NCI-H226 (cell line): Measurements from ENCODE around the gene STEAP1B.
A peak's percentile ranks its signal among the peaks of the same experiment; 100 is the strongest.
"Not testable (repeated sequence)": the region's sequence is repeated elsewhere in the genome, so short reads cannot be mapped to it uniquely, and the experiment has no call there.

Source experiments
- DNase-seq: peaks from one replicate; pipeline ENCODE4 v3.0.0-alpha.2; 2015

STEAP1B gene

GRCh38 chr7:22499888-22500689 is at the start of gene STEAP1B:
Gene STEAP1B, minus strand, starts transcription at chr7:22500188. Its CDS starts 5,333 bp downstream, at chr7:22494855.
- DNase-seq: peak; percentile 76

DNA sequence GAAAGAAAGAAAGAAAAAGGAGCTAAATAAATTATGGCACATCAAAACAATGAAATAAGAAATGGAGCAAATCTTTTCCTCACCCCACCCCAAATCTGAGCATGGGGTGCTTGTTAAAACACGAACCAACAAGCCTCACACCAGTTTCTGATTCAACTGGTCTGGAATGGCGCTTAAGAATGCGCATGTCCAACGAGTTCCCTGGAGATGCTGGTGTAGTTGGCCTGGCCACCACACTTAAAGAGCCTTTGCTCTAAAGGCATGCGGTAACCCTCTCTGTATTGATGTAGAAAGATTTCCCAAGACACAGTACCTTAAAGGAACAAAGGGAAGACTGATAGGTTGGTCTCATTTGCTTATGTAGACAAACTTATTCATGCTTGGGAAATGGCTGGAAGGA is 49.1 kb upstream of the STEAP1B start:
- DNase-seq: peak; percentile 1

GRCh38 chr7:22548313-22548712 is 48.3 kb upstream of the STEAP1B start:
- no peak for DNase-seq

- no peak for DNase-seq
These were observed 46.8 kb upstream of the STEAP1B start for GRCh38 chr7:22546769-22547168.

- DNase-seq: no peak
These were observed 45.5 kb upstream of the STEAP1B start for GRCh38 chr7:22545529-22545928.

GRCh38 chr7:22544245-22544644 is 44.3 kb upstream of the STEAP1B start:
- no peak for DNase-seq

DNA sequence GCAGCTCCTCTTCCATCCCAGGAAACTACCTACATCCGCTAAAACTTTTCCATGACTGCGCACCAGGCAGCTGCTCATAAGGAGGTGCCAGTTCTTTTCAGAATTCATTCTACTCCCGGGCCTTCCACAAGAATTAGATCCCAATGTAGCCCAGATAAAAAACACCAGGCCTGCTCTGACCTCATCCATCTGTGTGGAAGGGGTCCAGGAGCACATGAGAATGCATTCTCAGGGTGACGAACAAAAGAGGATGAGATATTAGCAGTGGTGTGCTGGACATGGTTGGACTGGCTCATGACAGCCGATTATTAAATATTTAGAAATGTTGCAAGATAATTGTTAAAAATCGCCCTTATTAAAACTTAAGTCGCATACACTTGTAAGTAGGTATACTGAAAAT is 43.2 kb upstream of the STEAP1B start:
- DNase-seq: no peak

DNA sequence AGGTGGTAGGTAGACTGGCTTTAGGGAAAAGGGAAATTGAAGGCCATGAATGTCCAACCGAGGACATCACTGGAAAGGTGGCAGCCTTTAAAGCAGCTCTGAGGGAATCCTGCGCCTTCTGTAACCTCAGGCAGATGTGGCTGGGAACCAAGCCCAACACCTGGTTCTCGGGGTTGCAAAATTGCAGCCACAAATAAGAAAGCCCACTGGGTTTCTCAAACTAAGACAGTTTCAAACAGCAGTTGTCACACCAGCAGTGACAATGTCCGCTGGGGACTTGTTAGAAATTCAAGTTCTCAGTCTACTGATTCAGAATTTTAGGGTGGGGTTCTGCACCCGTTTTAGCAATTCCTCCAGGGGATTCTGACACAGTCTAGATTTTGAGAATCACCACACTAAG is 42.7 kb upstream of the STEAP1B start:
- no peak for DNase-seq

GRCh38 chr7:22542254-22542653 is 42.3 kb upstream of the STEAP1B start:
- no peak for DNase-seq

DNA sequence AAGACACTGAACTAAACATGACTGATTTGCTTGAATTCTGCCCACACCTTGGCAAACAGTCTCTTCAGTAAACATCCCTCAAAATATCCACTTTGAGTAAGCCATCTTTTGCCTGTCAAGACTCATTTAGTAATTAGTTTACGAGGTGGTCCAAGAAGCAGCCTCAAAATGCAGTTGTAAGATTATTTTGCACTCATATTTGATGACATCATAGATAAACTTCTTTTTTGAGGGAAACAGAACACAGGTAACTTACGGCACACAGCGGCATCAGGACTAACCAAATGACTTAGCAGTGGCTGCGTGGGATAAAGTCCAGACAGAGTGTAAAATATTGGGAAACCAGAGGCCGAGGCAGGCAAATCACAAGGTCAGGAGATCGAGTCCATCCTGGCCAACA is 41.8 kb upstream of the STEAP1B start:
- no peak for DNase-seq

DNA sequence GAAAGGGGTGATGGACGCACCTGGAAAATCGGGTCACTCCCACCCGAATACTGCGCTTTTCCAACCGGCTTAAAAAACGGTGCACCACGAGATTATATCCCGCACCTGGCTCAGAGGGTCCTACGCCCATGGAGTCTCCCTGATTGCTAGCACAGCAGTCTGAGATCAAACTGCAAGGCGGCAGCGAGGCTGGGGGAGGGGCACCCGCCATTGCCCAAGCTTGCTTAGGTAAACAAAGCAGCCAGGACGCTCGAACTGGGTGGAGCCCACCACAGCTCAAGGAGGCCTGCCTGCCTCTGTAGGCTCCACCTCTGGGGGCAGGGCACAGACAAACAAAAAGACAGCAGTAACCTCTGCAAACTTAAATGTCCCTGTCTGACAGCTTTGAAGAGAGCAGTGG is 28.5 kb upstream of the STEAP1B start:
- DNase-seq: not testable (repeated sequence)

DNA sequence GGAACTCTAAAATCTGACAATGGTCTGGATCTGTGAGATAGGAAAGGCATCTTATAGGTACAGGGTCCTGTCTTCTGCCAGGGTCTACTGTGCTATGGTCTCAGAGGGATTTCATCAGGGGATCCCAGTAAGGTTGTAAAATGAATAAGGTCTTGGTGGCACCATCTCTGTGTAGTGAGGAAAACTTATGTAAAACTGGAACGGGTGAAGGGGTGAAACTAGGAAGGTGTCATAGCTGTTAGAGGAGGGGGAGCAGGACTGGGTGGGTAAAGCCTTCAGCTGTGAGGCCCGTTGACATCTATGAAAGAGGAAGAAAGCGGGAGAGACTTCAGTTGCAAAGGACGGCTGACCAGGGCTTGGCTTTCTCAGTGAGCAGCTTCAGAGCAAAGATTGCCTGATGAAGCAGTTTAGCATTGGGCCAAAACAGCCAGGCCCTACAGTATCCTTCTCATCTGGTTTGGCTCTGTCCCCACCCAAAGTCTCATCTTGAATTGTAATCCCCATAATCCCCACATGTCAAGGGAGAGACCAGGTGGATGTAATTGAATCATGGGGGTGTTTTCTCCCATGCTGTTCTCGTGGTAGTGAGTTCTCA is 24.5 kb upstream of the STEAP1B start:
- not testable (repeated sequence) for DNase-seq

DNA sequence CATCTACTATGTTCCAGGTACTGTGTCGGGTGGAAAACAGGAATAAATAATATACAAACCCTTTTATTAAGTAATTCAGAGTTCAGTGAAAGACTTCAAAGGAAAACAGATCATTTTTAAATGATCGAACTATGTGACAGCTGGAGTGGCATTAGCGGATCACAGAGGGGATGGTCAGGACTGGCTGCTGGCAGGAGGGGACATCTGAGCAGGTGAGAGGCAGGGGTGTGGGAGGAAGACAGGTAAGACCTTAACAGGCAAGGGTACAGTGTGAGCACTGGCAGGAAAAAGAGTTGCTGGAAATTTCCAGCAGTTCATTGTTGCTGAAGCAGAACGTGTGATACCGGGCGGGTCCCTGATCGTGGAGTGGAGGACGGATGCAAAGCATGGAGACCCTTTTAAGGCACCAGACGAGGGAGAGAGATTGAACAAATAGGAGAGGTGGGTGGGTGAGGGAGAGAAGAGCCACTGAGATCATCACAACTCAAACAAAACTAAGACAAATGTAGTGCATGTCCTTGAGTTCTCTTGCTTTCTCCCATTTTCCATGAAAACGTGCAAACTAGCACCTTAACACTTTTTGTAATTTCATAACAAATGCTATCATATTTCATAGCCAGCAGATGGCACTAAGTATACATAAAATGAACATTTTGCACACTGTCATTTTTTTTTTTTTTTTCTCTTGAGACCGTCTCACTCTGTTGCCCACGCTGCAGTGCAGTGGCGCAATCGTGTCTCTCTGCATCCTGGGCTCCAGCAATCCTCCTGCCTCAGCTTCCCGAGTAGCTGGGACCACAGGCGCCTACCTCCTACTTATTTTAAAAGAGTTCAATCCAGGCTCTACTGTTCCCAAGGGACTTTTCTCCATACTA is 23.7 kb upstream of the STEAP1B start:
- DNase-seq: peak; percentile 37

DNA sequence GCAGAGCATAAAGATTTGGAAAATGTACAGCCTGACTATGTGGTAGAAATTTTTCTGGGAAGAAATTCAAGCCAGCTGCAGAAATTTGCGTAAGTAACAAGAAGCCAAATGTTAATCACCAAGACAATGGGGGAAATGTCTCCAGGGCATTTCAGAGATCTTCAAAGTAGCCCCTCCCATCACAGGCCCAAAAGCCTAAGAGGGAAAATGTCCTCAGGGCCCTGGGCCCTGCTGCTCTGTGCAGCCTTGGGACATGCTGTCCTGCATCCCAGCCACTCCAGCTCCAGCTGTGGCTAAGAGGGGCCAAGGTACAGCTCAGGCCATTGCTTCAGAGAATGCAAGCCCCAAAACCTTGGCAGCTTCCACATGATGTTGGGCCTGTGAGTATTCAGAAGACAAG is 19.6 kb upstream of the STEAP1B start:
- not testable (repeated sequence) for DNase-seq

GRCh38 chr7:22516950-22517349 is 17.0 kb upstream of the STEAP1B start:
- DNase-seq: not testable (repeated sequence)

- DNase-seq: not testable (repeated sequence)
These were observed 15.0 kb upstream of the STEAP1B start for GRCh38 chr7:22514963-22515362.

DNA sequence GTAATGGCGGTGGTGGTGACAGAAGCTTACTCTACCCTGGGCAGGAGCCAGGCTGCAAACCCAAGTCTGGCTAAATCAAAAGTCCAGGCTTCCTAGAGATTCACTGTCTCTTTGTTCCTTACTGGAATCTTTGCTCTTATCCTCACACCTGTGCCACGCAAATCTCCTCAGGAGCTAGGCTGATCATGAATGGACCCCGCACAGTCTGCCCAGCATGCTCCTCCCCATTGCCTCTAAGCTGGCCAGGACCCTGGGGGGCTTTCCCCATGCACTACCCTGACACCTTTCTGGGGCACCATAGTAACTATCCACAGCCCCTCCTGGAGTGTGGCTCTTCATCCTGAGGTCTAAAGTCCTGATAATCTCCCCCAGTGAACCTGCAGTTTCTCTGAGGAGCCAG is 7.3 kb upstream of the STEAP1B start:
- DNase-seq: not testable (repeated sequence)

DNA sequence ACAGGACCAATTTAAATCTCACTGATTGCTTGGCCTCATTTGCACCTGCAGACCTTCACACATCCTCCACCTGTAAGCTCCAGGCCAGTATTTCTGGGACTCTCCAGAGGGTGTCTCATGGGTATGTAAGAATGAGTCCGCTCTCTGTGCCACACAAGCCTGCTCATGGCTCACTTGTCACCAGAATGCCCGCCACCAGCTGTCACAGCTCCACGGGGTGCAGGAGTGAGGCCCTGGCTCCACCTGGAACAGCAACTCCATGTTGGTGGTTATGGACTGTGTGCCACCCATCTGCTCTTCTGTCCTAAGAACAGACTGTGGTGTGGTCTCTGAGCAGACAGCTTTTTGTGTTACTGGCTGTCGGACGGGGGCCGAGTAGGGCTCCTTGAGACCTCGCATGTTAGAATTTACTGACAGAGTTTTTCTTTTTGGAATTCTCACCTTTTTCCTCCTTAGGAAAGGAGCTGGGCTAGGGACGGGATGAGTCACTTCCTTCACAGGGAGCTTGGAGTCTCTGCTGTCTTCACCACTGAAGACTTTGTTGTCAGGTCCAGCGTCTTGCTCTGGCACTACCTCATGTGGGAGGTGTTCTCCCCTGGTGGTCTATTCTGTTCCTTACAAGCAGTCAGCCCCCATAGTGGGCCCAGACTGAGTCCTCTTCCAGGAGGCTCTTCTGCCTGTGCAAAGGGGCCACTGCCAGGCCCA is 6.5 kb upstream of the STEAP1B start:
- not testable (repeated sequence) for DNase-seq

- DNase-seq: not testable (repeated sequence)
These were observed 4.5 kb upstream of the STEAP1B start for GRCh38 chr7:22504519-22504918.

GRCh38 chr7:22502104-22502503 is 2.1 kb upstream of the STEAP1B start:
- DNase-seq: not testable (repeated sequence)

DNA sequence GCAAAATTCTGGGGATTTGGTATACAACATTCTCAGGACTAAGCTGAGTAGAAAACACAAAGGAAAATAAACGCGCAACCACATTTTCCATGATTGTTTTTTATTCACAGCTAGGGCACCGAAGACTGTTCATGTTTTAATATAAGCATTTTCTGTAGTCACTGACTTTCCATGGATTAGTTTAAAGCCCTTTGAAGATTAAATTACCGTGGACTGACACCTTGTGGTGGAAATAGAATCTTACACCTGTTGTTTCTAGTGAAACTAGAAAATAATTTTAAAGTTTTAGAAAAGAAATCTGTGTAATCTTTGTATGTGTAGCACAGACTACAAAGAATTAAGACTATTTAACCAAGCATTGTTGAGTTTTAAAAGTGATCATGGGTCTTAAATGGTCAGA is 1.3 kb upstream of the STEAP1B start:
- DNase-seq: peak; percentile 33

DNA sequence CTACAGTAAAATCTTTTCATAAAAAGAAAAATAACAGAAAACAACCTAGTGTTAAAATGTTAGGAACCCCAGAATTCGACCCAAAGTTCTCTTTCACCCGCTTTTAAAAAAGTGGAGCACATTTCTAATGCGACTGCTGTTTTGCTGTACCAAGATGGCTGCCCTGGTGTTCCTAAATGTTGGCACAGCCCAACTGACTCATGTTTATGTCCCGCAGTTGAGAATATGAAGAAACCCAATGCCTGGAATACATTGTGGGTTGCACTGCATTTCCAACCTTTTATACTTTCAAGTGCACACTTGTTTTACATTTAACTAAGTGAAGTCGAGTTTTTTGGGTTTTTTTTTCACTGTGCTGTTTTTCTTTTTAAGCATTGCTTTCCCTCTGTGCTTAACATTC is 944 bp downstream of the STEAP1B start:
- no peak for DNase-seq

DNA sequence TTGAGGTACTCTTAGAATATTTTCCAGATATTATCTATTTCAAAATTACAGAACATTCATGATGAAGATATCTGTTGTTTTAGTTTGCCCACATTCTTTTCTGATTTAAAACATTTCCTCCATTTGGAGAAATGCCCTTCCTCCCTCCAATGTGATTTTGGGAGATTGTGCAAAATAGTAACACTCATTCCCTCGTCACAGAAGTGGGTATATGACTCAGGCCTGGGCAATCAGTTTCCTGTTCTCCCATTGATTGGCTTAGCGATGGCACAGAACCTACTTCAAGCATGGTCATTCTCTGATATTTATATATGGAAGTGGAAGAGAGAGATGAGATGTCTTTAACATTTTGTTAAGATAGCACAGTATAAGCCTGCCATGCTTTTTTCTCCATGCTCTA is 3.1 kb downstream of the STEAP1B start:
- peak; percentile 32 for DNase-seq
